HG03460 (cell line): ENCODE measurements around the gene DRC7.

Experiments
- ATAC-seq: cut with Tn5 transposase; IDR thresholded peaks from one replicate; pipeline ENCODE4 v1.9.1; 2021; ENCODE audit not compliant: unreplicated experiment

Gene DRC7

GRCh38 chr16:57749856-57750452, 55.3 kb downstream of the DRC7 start:
- ATAC-seq = no peak

GRCh38 chr16:57750796-57751538, 56.4 kb downstream of the DRC7 start:
- no peak for ATAC-seq

GRCh38 chr16:57751539-57752202, 57.1 kb downstream of the DRC7 start:
- no peak for ATAC-seq

GRCh38 chr16:57752203-57752580, 57.6 kb downstream of the DRC7 start:
- no peak for ATAC-seq

GRCh38 chr16:57752581-57753447, 58.2 kb downstream of the DRC7 start:
- ATAC-seq = no peak

GRCh38 chr16:57753448-57754353, 59.1 kb downstream of the DRC7 start:
- ATAC-seq = no peak

GRCh38 chr16:57754354-57755060, 59.9 kb downstream of the DRC7 start:
- no peak for ATAC-seq

- ATAC-seq = no peak
Measured at GRCh38 chr16:57755061-57755684, 60.6 kb downstream of the DRC7 start.

- no peak for ATAC-seq
Measured at GRCh38 chr16:57755726-57756423, 61.3 kb downstream of the DRC7 start.

GRCh38 chr16:57756424-57757325, 62.1 kb downstream of the DRC7 start:
- no peak for ATAC-seq

- peak; percentile 80 for ATAC-seq
Measured at GRCh38 chr16:57757326-57757786, 62.8 kb downstream of the DRC7 start.

GRCh38 chr16:57757883-57758282, 63.3 kb downstream of the DRC7 start:
- ATAC-seq = no peak

- no peak for ATAC-seq
Measured at GRCh38 chr16:57758331-57759117, 63.9 kb downstream of the DRC7 start.

GRCh38 chr16:57759131-57759530, 64.5 kb downstream of the DRC7 start:
- ATAC-seq = no peak

GRCh38 chr16:57759541-57760356, 65.1 kb downstream of the DRC7 start:
- ATAC-seq = no peak
